Measurements from ENCODE around the gene DENND4A.

DNA sequence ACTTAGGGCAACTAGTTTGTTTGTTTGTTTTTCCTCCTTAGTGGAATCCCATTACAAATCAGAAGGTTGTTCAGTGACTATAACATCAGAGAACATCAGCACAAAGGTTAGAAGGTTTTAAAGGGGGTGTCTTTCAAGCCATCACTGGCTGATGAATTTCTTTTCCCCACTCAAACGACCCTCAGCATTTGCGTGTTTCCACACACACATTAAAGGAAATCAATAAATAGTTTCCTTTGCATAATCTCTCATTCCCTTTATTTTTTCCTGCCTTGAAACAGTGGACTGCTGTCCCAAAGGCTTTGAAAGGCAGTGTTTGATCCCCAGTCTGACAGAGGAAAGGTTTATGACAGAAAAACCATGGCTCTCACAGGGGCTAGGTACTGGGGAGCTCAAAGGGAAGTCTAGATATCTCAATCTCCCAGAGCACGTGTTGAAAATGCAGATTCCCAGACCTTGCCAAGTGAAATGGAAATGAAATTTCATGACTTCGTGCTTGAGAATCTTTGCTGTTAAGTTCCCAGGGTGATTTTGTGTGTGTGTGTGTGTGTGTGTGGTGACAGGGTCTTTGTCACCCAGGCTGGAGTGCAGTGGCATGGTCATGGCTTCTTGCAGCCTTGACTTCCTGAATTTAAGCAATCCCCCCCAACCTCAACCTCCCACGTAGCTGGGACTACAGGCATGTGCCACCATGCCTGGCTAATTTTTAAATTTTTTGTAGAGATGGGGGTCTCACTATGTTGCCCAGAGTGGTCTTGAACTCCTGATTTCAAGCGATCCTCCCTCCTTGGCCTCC is 178.9 kb downstream of the DENND4A start:
- TF ChIP-seq POLR2AphosphoS5 (IDR thresholded peaks at IDR 0.05; ENCODE audit: borderline replicate concordance, low read depth, low read length) (no peak), EZH2 (IDR thresholded peaks at IDR 0.05) (no peak)
